HCT116 (cell line): ENCODE measurements around the gene PRDM11. TPM values are rescaled to one million over a fixed set of nuclear protein-coding genes. Genes with fewer than 3 reads are reported as not detected.
"Not testable (repeated sequence)": the region's sequence is repeated elsewhere in the genome, so short reads cannot be mapped to it uniquely, and the experiment has no call there.

ENCODE experiments used
- ATAC-seq: fragments of 200-7000 bp; cut with Tn5 transposase; 2 replicates; pipeline ENCODE4 v1.9.1; 2020; ENCODE audit warnings: mild to moderate bottlenecking, moderate library complexity
- BruUV-seq: library from RNA; stranded (reverse); fragments of 400-500 nt; replicated peaks from 2 replicates; lab custom pipeline; 2021; lab: Mats Ljungman, UMichigan
- CTCF ChIA-PET: fragments of 300-600 bp; sonication (Branson Sonifier 250); formaldehyde crosslinking; loops from one replicate; lab custom pipeline; 2021; ENCODE audit warnings: antibody characterized with exemption; lab: Charles Lee
- POLR2A ChIA-PET: fragments of 300-600, 350-600 bp; sonication (Branson Sonifier 250); formaldehyde crosslinking; loops from one replicate; lab custom pipeline; 2021; ENCODE audit warnings: antibody characterized with exemption; lab: Charles Lee
- RAD21 ChIA-PET, 2 experiments: fragments of 300-600 bp; sonication (Branson Sonifier 250); formaldehyde crosslinking; loops; one replicate each; lab custom pipeline; 2023; ENCODE audit warnings: low total read pairs in 2 of 2; ENCODE audit not compliant: uncharacterized antibody in 2 of 2, unreplicated experiment in 2 of 2, low non-redundant PET in 1 of 2; lab: Charles Lee
- DNase-seq: peaks from one replicate; pipeline ENCODE4 v3.0.0-alpha.2; 2010; ENCODE audit warnings: low read depth, low spot score
- H2AFZ ChIP-seq: fragments of 200-600 bp; shearing (Covaris generic), sonication (generic); 2 replicates; pipeline ENCODE4 v1.6.1; 2017; ENCODE audit warnings: low read depth, mixed run types, mixed read lengths, antibody characterized with exemption, low read length; ENCODE audit not compliant: poor library complexity, severe bottlenecking
- H3K27ac ChIP-seq: 2 replicates; pipeline ENCODE4 v1.5.1; 2012; ENCODE audit warnings: low read depth, low read length
- H3K27me3 ChIP-seq: fragments of 200-600 bp; sonication (generic); 2 replicates; pipeline ENCODE4 v1.6.1; 2016; ENCODE audit warnings: mixed run types, low read length, mixed read lengths; ENCODE audit not compliant: insufficient read depth
- H3K36me3 ChIP-seq, 2 experiments: fragments of 200-500 bp in 1 of 2; fragments of 200-600 bp in 1 of 2; sonication (Bioruptor generic) in 1 of 2; sonication (generic) in 1 of 2; 2 replicates each; pipeline versions ENCODE4 v1.5.1 to v1.6.1; 2014 to 2016; ENCODE audit warnings: low read length in 2 of 2, inconsistent platforms in 1 of 2, mixed read lengths in 1 of 2, mixed run types in 1 of 2; ENCODE audit not compliant: insufficient read depth in 2 of 2, control insufficient read depth in 1 of 2
- H3K4me1 ChIP-seq, 2 experiments: fragments of 200-600 bp in 1 of 2; sonication (generic) in 1 of 2; 2 replicates each; pipeline versions ENCODE4 v1.5.1 to v1.6.1; 2012 to 2017; ENCODE audit warnings: low read length in 2 of 2, inconsistent platforms in 1 of 2, mild to moderate bottlenecking in 1 of 2, mixed read lengths in 1 of 2, mixed run types in 1 of 2, moderate library complexity in 1 of 2; ENCODE audit not compliant: insufficient read depth in 2 of 2, control insufficient read depth in 1 of 2
- H3K4me2 ChIP-seq: fragments of 200-600 bp; sonication (generic); 2 replicates; pipeline ENCODE4 v1.6.1; 2017; ENCODE audit warnings: mixed run types, low read length, mixed read lengths
- H3K4me3 ChIP-seq, 2 experiments: fragments of 200-600 bp in 1 of 2; sonication (generic) in 1 of 2; replicated peaks in 1 of 2; 2 replicates each; pipeline ENCODE4 v1.5.1; 2011 to 2016; ENCODE audit warnings: low read length in 2 of 2, control low read depth in 1 of 2, low read depth in 1 of 2, mild to moderate bottlenecking in 1 of 2, mixed read lengths in 1 of 2, mixed run types in 1 of 2
- H3K79me2 ChIP-seq: fragments of 200-600 bp; sonication (generic); 2 replicates; pipeline ENCODE4 v1.6.1; 2017; ENCODE audit warnings: mild to moderate bottlenecking, mixed run types, low read length, moderate library complexity, mixed read lengths; ENCODE audit not compliant: insufficient read depth
- H3K9ac ChIP-seq: fragments of 200-600 bp; sonication (generic); 2 replicates; pipeline ENCODE4 v1.6.1; 2016; ENCODE audit warnings: low read length, mixed read lengths
- H3K9me2 ChIP-seq: fragments of 200-600 bp; sonication (generic), shearing (Covaris generic); 2 replicates; pipeline ENCODE4 v1.6.1; 2017; ENCODE audit warnings: mixed run types, mild to moderate bottlenecking, moderate library complexity; ENCODE audit not compliant: insufficient read depth
- H3K9me3 ChIP-seq, 2 experiments: fragments of 200-500 bp in 1 of 2; fragments of 200-600 bp in 1 of 2; sonication (Bioruptor generic) in 1 of 2; sonication (generic) in 1 of 2; 2 replicates each; pipeline ENCODE4 v1.6.1; 2014 to 2017; ENCODE audit warnings: low read length in 2 of 2, mixed read lengths in 2 of 2, inconsistent platforms in 1 of 2, low read depth in 1 of 2, mild to moderate bottlenecking in 1 of 2, mixed run types in 1 of 2, moderate library complexity in 1 of 2; ENCODE audit not compliant: control insufficient read depth in 1 of 2, insufficient read depth in 1 of 2
- H4K20me1 ChIP-seq: fragments of 200-600 bp; sonication (generic), shearing (Covaris generic); 2 replicates; pipeline ENCODE4 v1.6.1; 2017; ENCODE audit warnings: mixed run types, mild to moderate bottlenecking, moderate library complexity; ENCODE audit not compliant: insufficient read depth
- ATF3 ChIP-seq: IDR thresholded peaks from 2 replicates; pipeline ENCODE4 v1.6.1; 2012
- EZH2 ChIP-seq: fragments of 200-600 bp; sonication (generic); IDR thresholded peaks from 2 replicates; pipeline ENCODE4 v1.6.1; 2017; ENCODE audit warnings: antibody characterized with exemption, mixed run types
- JUND ChIP-seq: IDR thresholded peaks from 2 replicates; pipeline ENCODE4 v1.6.1; 2012
- POLR2A ChIP-seq: IDR thresholded peaks from 2 replicates; pipeline ENCODE4 v1.7.0; 2011; ENCODE audit warnings: borderline replicate concordance; ENCODE audit not compliant: insufficient read depth, insufficient read length; ENCODE audit errors: extremely low read depth
- POLR2AphosphoS5 ChIP-seq: IDR thresholded peaks from 2 replicates; pipeline ENCODE4 v1.6.1; 2011; ENCODE audit warnings: mild to moderate bottlenecking, low read depth, low read length, moderate library complexity
- RAD21 ChIP-seq: IDR thresholded peaks from 2 replicates; pipeline ENCODE4 v1.6.1; 2012; ENCODE audit warnings: low read depth, mild to moderate bottlenecking
- intact Hi-C: fragments of 100-400 bp; cut with micrococcal nuclease; formaldehyde crosslinking; loops from 2 replicates; pipeline ENCODE4 v1.10.0; 2022
- total RNA-seq: library from RNA; stranded (reverse); gene quantifications from one replicate; pipeline ENCODE4 v1.2.1, GENCODE V29; 2021; ENCODE audit not compliant: unreplicated experiment

Gene PRDM11
- total RNA-seq, 1 experiment from 2014 or later, result 9.3 TPM

GRCh38 chr11:45127836-45128235, 18.6 kb upstream of the PRDM11 start:
- RAD21 ChIA-PET, BruUV-seq, H3K9ac ChIP-seq, H4K20me1 ChIP-seq, H3K79me2 ChIP-seq, POLR2A ChIA-PET, H3K9me2 ChIP-seq, intact Hi-C loops, H3K9me3 ChIP-seq, H2AFZ ChIP-seq, DNase-seq, ATAC-seq, H3K4me3 ChIP-seq, H3K4me1 ChIP-seq, H3K27ac ChIP-seq, H3K36me3 ChIP-seq, H3K27me3 ChIP-seq: not testable (repeated sequence)
- CTCF ChIA-PET, result interaction anchor here (1.8 kb wide), 1 partner anchor 17 kb away, joined by 5 read pairs; no protein-coding TSS in a partner anchor
- H3K4me2 ChIP-seq, result peak overlapping the region; percentile 32; the same call in 1 of the 2 replicates

- no peak overlapping the region for H3K27ac ChIP-seq
- no peak overlapping the region for H3K9ac ChIP-seq
- H3K4me3 ChIP-seq, result no peak overlapping the region
- H3K79me2 ChIP-seq, result no peaks in the 10 kb centered on the region
- ChIA-PET RAD21 (no interaction called here), POLR2A (interaction anchor here (1.3 kb wide), 1 partner anchor 9 kb away, joined by 3 read pairs; no protein-coding TSS in a partner anchor), CTCF (interaction anchor here (0.6 to 0.9 kb wide), 2 partner anchors 23 to 29 kb away, joined by 3 read pairs; no protein-coding TSS in a partner anchor)
- 0 out of 2 replicates have a peak, but pooled peaks cover 5% of the 10 kb centered on the region for H3K27me3 ChIP-seq
- H2AFZ ChIP-seq, result no peak overlapping the region
- TF ChIP-seq ATF3 (no peak), POLR2A (no peak), POLR2AphosphoS5 (no peak), JUND (no peak), EZH2 (no peak), RAD21 (no peak)
- H3K4me2 ChIP-seq, result no peak overlapping the region
- ATAC-seq, result no peak
- peaks cover 0 to 3% of the 10 kb centered on the region in 2 experiments; a peak in 1 of 4 replicates for H3K9me3 ChIP-seq
- BruUV-seq, result no TSS peak
- H3K4me1 ChIP-seq, result peaks cover 0 to 6% of the 10 kb centered on the region in 2 experiments; a peak in 2 of 4 replicates
- no peaks in the 10 kb centered on the region for H3K9me2 ChIP-seq
- no peak for DNase-seq
- no peaks in the 10 kb centered on the region for H3K36me3 ChIP-seq
- no peaks in the 10 kb centered on the region for H4K20me1 ChIP-seq
- intact Hi-C loops, result no loop called here
These were observed 12.6 kb upstream of the PRDM11 start for GRCh38 chr11:45133878-45134277.
